NT2/D1 (cell line): ENCODE results near the gene WNT5B.

Source experiments
- SUZ12 ChIP-seq: IDR thresholded peaks from 2 replicates; pipeline ENCODE4 v1.6.1; 2011; ENCODE audit not compliant: insufficient read length, insufficient read depth; ENCODE audit errors: extremely low read depth
- YY1 ChIP-seq: IDR thresholded peaks from 2 replicates; pipeline ENCODE4 v1.6.1; 2011; ENCODE audit not compliant: insufficient read length, insufficient read depth

- TF ChIP-seq YY1 (no peak), SUZ12 (no peak)
Measured at GRCh38 chr12:1666215-1666614, 37.2 kb downstream of the WNT5B start.
